Measurements from ENCODE around the gene NPRL2. TPM values are rescaled to one million over a fixed set of nuclear protein-coding genes. Genes with fewer than 3 reads are reported as not detected.
A peak's percentile ranks its signal among the peaks of the same experiment; 100 is the strongest.

The NPRL2 gene
- total and polyA plus RNA-seq, 2 donors (not counting 3 experiments of a cell fraction or from before 2014, with no cell fraction given): 13.4 to 30.6 TPM

DNA sequence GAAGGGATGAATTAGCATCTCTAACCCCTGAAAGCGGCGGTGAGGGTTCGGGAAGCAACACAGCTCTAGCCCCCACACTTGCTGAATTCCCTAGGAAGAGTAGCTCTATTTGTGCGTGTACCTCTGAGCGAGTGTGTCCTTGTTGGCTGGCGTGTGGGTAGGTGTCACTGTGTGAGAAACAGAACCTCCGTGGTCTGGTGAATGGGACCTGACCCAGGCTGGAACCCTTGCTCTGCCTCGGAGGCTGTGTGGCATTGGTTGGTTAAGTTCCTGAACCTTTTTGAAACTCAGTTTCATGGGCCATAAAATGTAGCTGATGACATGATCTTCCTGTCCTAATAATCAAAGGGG lies 9.2 kb upstream of the NPRL2 start:
- TF ChIP-seq, protein P1, sequence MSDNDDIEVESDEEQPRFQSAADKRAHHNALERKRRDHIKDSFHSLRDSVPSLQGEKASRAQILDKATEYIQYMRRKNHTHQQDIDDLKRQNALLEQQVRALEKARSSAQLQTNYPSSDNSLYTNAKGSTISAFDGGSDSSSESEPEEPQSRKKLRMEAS (IDR thresholded peaks at IDR 0.05; ENCODE audit: insufficient read depth, insufficient read length): no peak
- TF ChIP-seq GATA2 (IDR thresholded peaks at IDR 0.05; ENCODE audit: insufficient read depth, insufficient read length, low read depth, low read length): no peak
- no peak for TF ChIP-seq POLR2A (IDR thresholded peaks at IDR 0.05; ENCODE audit: low read depth, low read length)
- TF ChIP-seq MYC (IDR thresholded peaks at IDR 0.05; ENCODE audit: low read depth, low read length): no peak
- no peak for TF ChIP-seq FOS (IDR thresholded peaks at IDR 0.05; ENCODE audit: borderline replicate concordance, insufficient read depth, low read length)
- TF ChIP-seq JUN (IDR thresholded peaks at IDR 0.05; ENCODE audit: borderline replicate concordance, insufficient read depth, insufficient read length, low read depth): no peak
- no peak for TF ChIP-seq EZH2 (IDR thresholded peaks at IDR 0.05; ENCODE audit: borderline replicate concordance, low read depth, low read length, severe bottlenecking)
- CTCF ChIA-PET: interaction anchor here (1.6 kb wide), 1 partner anchor 9 kb away, joined by 4 read pairs; the partner anchor contains the start of genes CYB561D2 and NPRL2
- H3K4me2 ChIP-seq (ENCODE audit: insufficient read depth, low read length): peak overlapping the region; percentile 6
- no peak overlapping the region for H3K4me3 ChIP-seq (replicated peaks in 1 of 3; ENCODE audit: insufficient read depth in 1 of 3, low read depth in 1 of 3, low read length in 3 of 3)
- FAIRE-seq (no peak), DNase-seq (ENCODE audit: low read depth, low spot score) (no peak)
- no peaks in the 10 kb centered on the region for H3K9me3 ChIP-seq (replicated peaks; ENCODE audit: control insufficient read depth, insufficient read depth, low read length)
- peaks cover 43% of the 10 kb centered on the region for H3K79me2 ChIP-seq (ENCODE audit: control insufficient read depth, insufficient read depth, low read length)
- H3K9me1 ChIP-seq (replicated peaks; ENCODE audit: control insufficient read depth, extremely low read depth, insufficient read depth, low read length): no peaks in the 10 kb centered on the region
- no peak overlapping the region for H3K9ac ChIP-seq (replicated peaks; ENCODE audit: extremely low read depth, insufficient read depth, low read length)
- H3K27ac ChIP-seq (ENCODE audit: insufficient read depth, low read depth, low read length): no peak overlapping the region
- H3K36me3 ChIP-seq (ENCODE audit: control insufficient read depth in 2 of 2, extremely low read depth in 1 of 2, insufficient read depth in 2 of 2, low read length in 2 of 2): peaks cover 0 to 9% of the 10 kb centered on the region in 2 experiments
- POLR2A ChIA-PET: no interaction called here
- intact Hi-C loops (cut with micrococcal nuclease): loop anchor here (1.0 to 5.0 kb wide), 4 partner anchors 8 to 1033 kb away; partner anchors contain the start of genes HEMK1, HYAL3, NAA80 and RBM15B
- H2AFZ ChIP-seq (ENCODE audit: low read depth, low read length): peak overlapping the region; percentile 68
- no TSS peak for BruUV-seq (replicated peaks)
- H3K27me3 ChIP-seq (ENCODE audit: control insufficient read depth in 2 of 2, insufficient read depth in 2 of 2, low read length in 2 of 2): no peaks in the 10 kb centered on the region
- peaks cover 35% of the 10 kb centered on the region for H3K4me1 ChIP-seq (ENCODE audit: control insufficient read depth, extremely low read depth, insufficient read depth, low read length)
- dilution Hi-C loops (cut with MboI; ENCODE audit: extremely low pct_ligation_motif_present, low sequenced_read_pairs): no loop called here
- peaks cover 6% of the 10 kb centered on the region for H4K20me1 ChIP-seq (replicated peaks; ENCODE audit: control insufficient read depth, extremely low read depth, insufficient read depth, low read length)
